CD4-positive, alpha-beta T cell treated with Interleukin-2 at 100 ng/mL for 4 hours (primary cell): ENCODE data around the gene KCNA5.
A peak's percentile ranks its signal among the peaks of the same experiment; 100 is the strongest.

Source experiments
- DNase-seq: peaks from one replicate; pipeline ENCODE4 v3.0.0-alpha.2; 2020; ENCODE audit warnings: low spot score

Gene KCNA5

DNA sequence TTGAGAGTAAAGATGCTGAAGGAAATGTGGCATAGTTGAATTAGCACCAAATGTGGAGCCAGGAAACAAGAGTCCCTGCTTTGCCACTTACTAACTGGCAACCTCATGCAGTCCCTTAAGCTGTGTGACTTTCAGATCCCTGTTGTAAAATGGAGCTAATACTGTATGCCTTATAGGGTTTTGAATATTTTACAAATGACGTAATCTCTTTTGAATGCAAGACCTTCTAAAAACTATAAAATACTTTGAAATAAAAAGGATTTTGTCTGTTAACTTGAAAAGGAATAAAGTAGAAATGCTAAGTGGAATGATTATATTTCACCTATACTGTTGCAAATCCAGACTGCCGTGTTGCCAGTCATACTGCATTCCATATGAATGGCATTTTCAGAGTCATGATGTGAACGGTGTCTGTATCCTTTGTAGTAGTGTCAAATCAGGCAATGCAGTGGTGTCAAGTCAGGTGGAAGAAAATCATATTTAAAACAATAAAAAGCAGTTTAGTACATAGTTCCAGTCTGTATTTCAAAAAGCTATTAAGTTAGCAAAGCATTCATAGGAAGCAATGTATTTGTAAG is 21.3 kb downstream of the KCNA5 start:
- no peak for DNase-seq

DNA sequence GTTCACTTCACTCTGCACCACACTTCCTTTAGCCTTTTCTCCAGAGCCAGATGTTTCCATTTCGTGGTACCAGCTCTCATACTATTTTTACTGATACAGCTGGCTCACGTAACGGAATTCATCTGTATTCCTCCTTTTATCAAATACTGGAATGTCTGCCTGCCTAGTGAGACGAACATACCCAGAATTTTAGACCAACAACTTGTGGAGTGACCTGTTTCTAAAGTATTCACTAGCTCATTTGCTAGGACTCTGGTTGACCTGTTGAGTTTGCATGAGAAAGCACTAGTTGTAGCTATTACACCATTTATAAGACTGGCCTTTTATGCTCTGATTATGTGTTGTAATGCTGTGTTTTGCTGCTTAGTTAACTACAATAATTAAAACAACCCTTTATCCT is 22.6 kb downstream of the KCNA5 start:
- DNase-seq = no peak

DNA sequence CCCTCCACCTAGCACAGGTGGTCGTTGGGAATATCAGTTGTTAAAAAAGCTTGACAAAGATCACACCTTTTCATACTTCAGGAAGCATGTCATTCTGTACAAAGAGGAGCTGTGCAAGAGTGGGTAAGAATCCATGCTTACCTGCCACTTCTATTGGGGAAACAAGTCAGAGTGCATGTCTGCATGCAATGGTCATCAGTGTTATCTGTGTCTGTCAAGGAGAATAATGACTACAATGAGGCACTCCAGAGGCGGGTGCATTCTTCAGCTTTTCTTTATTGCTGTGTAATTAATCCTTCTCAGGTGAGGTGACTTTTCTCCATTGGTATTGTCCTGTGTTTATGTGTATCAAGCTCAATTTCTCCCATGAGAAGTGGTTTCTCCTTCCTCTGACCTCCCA is 24.4 kb downstream of the KCNA5 start:
- no peak for DNase-seq

DNA sequence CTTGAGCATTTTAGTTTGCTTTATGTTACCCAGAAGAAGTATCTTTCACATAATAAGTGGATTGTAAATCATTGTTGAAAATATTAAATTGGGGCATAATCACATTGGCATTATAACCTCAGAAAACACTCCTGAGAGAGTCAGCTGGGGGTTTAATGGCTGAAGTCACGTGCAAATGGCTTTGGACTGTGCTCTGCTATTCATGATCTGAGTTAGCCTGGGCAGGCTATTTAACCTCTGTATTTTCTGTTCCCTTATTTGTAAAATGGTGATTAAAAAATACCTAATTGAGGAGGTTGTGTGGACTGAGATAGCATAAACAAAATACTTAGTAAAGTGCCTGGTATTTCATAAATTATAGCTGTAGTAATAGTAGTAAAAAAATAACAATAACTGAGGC is 24.9 kb downstream of the KCNA5 start:
- DNase-seq = no peak

DNA sequence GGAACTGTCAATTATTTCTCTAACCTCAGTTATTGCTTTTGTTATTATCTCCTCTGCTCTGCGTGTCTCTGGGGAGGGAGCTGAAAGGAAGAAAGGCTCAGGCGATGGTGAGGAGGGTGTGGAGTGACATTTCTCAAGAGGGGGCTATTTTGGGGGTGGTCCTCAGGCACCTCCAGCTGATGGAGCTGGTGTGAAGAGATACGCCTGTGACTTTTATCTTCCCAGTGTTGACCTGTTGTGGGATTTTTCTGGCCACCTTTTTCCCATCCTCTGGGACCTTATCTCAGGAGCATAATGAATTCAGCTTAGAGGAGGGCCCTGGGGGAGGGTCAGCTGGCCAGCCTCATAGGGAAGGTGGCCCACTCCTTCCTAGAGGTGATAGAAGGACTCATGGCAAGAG is 26.4 kb downstream of the KCNA5 start:
- DNase-seq = no peak

DNA sequence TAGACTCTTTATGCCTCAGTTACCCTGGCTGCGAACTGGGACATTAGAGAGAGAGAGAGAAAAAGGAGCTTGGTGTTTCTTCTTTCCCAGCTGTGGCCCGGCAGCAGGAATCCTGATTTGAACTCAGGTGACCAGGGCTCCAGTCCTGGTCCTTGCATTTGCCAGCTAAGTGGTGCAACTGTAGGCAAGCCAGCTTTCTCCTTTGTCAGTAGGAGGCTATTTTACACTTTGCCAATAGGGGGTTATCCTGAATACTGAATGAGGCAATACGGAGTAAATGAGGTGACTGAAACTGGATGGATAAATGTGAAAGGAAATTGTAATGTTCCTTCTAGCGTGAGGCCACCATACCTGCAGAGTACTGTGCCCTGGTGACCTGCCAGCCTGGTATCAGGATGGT is 27.8 kb downstream of the KCNA5 start:
- no peak for DNase-seq

DNA sequence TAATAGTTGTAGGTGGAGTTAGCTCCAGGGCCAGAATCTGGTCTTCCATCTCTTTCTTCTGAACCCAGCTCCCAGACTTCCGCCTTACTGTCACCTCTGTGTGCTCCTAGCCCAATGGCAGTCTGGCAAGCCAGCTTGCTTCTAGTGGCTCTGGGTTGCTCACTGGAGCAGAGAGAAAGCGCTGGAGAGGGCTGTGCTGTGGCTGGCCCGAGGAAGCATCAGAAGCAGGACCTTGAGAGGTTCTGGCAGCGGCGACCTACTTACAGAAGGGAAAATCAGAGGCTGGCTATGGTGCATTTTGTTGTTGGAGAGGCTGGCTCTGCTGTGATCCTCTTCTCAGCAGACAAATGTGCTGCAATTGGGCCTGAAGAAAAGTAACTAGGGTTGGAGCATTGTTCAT is 28.6 kb downstream of the KCNA5 start:
- DNase-seq = no peak

DNA sequence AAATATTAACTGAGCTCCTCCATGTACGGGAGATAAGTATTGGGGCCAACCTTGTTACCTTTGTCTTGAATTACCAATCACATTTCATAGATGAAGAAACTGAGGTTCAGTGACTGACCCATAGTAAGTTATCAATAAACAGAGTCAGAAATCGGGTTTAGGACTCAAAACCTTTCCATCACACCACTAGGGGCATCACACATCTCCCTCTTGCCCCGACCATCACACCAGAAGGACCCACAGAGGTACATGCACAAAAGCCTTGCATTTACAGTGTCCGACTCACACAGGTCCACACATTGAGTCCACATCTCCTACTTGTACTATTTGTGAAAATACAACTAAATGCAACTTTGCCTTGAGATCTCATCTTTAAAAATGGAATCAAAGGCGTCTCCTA is 29.4 kb downstream of the KCNA5 start:
- DNase-seq = no peak

DNA sequence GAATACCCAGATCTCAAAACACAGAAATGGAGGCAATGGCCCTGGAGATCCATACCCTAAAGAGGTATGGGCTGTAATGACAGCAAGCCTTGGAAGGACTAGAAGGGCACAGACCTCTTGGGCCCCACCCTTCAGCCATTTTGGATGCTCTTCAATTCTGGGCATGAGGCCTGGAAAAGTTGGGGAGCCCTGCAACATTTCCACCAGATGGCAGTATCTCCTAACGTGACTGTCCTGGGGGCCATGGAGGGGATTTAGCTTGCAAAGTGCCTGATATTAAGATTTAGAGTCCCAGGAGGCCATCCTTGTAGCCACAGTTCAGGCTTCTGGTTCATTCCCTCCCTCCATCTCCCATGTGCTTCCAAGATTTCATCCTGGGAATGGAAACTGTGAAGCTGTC is 30.2 kb downstream of the KCNA5 start:
- no peak for DNase-seq

DNA sequence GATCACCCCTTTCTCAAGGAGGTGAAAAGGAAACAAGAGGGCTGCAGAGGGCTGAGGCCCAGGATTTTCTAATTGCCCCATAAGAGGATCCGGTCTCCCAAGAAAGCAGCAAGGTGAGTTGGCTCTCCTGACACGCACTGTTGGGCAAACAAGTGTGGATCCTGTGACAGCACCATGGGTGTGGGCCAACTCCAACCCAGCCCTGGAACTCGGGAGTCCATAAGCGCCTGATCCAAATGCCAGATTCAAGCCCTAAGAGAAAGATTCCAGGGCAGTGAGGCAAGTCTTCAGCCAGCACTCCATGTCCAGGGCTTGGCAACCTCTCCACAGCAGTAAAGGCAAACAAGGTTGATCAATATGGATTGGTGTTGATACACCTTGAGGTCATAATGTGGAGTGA is 33.1 kb downstream of the KCNA5 start:
- DNase-seq = no peak

DNA sequence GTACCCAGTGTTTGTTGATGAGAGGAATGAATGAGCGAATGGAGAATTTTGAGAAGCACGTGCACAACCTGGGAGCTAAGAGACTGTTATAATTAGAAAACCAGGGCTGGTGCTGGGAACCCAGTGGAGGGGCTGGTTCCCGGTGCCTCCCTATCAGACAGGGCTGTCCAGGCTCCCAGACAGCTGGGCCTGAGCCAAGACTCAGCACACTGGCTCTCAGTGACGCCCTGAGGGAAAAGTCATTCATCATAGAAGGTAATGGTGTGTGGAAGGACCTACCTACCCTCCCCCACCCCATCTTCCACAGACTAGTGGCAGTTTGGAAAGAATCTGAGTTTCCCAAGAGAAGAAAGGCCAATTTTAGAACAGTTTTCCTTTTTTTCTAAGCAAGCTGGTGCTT is 34.7 kb downstream of the KCNA5 start:
- DNase-seq = no peak

DNA sequence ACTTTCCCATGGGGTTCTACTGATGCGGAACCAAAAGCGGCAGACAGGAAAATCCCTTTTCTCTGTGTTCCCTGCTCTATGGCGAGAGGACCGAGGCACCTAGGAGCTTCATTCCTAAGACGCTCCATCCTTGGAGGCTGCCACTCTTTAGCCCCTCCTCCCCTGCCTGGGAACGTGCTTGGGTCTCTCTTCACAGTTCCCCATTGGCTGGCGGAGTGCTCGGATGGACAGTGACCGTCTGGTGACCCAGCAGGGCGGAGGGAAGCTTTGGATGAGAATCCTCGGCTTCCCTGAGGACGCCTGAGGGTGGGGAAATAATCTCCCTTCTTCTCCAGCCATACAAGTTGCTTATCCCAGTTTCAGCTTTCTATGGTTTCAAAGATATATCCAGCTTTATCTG is 37.3 kb downstream of the KCNA5 start:
- DNase-seq = no peak

DNA sequence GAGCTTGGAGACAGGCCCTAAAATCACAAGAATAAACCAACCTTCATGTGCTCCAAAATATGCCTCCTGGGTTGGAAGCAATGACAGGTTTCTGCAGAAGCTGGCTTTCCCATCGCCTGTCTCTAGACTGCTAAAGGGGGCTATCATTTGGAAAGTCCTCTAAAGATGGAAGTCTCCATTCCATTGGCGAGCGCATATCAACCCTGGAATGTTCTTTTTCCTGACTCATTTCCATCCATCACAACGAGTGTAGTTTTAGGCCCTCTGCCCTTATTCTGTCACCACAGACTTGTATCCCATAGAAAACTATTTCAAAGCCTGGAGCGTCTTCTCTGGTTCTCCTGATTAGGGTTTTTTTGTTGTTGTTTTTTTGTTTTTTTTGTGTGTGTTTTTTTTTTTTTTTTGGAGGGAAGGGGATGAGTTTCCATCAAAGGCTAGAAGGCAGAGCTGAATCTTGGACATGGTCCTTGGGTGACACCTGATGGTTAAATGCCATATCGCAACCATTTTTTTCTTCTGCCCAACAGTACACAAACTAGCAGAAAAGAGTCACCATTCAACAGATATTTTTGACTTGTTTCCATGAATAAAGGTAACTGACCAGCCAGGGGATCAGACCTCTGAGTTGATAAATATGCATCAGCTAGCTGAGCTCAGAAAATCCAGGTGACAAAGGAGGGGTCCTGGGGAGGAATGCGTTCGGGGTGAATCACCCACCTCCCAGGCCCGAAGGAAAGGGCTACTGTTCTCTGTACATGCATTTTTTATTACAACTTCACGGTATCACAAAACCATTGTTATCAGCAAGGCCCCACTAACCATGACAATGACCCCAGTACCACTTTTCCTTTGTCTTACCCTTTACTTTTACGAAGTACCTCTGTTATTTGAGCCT is 40.5 kb downstream of the KCNA5 start:
- peak; percentile 8 for DNase-seq

DNA sequence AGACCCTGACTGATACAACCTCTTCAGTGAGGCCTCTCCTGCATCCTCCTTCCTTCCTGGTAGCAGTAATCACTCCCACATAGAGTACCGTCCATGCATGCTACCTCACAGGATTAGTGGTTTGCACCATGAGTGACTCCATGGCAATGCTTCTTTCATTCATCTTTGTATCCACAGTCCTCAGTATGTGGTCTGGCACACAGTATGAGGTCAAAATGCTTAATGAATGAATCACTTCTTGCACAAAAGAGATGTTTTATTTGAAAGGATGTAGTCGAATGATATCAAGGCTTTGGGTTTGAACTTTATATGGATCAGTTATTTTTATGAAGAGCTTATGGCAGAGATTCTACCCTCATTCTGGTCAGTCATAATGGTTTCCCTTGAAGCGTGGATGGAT is 42.2 kb downstream of the KCNA5 start:
- DNase-seq = no peak

DNA sequence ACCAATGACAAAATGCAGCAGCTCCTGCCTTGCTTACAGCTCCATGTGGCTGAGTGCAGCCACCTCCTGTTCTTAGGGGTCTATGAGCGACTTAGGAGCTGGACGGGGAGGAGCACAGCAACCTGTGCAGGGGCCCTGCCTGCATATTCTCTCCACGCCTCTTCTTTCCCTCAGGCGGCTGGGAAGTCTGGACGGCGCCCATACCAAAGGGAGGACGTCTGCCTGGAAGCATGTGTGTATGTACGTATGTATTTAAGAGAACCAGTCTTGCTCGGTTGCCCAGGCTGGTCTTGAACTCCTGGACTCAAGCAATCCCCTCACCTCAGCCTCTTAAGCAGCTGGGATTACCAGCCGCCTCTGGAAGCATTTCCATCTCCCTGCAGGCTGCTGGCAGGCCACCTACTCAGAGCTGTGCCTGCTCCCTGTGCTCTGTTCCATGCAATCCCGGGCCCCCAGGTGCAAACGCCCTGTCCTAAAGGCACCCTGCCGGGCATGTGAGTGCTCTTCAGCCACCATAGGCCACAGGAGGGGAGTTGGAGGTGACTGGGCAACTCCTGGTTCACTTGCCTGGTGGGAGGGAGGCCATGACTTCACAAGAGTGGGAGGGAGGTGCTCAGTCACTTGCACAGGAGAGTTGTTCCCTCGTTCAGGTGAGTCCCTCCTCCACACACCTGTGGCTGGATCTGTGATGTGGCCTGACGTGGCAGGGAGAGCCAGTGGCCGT is 44.3 kb downstream of the KCNA5 start:
- DNase-seq = no peak

DNA sequence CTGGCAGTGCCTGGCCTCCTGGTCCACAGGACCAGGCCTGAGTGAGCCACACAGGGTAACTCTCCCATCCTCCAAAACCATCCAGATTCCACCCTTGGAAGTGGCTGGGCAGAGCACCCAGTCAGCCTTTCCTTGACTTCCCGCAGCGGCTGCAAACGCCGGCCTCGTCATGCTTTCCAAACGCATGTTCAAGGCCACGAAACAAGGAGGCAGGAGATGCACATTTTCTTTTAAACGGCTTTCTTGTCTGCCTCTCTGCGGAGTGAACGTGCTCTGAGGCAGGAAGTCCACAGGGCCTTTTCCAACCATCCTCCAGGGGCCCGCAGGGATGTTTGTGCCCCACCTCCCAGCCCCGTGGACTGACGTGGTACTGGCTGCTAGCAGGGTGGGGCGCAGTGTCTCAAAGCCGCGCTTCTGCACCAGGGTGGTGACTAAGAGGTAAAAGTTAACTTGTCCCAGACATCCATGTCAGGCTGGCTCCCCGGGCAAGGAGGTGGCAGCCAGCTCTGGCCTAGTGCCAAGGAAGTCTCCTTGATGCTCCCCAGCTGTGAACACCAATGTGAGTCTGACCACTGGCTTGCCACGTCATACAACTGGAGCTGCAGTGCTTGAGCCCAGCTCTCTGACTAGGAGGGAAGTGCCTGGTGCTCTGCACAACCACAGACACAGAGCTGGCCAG is 45.0 kb downstream of the KCNA5 start:
- no peak for DNase-seq

DNA sequence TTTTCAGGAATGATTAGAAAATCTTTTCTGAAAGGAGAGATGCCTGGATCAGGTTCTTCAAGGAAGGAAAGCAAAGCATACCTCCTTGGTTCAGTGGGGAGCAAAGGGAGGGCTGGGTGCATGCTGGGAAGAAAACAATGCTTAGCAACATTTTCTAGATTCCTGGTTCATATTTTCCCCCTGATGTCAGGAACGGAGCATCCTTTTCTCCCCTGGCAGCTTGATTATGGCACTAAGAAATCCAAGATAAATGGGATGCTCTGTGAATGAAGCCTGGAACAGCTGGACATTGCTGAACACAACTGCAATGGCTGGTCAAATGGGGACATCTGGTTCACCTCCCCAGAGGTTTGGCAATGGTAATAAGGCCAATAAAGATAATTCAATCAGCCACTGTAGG is 50.9 kb downstream of the KCNA5 start:
- DNase-seq = no peak

DNA sequence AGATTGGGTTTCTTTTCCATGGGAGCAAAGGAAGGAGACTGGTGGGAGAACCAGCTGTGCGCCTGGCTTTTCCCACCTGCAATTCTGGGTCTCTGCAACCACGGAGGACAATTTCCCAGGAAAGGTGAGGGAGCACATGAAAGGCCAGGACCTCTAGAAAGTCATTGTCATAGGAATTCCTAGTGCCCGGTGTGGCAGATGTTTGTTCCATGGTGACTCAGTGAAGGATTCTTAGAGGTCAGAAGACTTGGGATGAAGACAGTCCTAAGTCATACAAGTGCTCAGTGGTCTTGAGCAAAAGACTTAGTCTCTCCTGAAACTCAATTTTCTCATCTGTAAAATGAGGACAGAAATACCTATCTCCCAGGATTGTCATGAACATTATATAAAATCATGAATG is 51.3 kb downstream of the KCNA5 start:
- DNase-seq = no peak
